Ishikawa (cell line): ENCODE results near the gene KCNN3.

ENCODE experiments used
- CREB1 ChIP-seq: IDR thresholded peaks from 2 replicates; pipeline ENCODE4 v1.6.1; 2012; ENCODE audit warnings: low read depth
- EGR1 ChIP-seq: IDR thresholded peaks from 2 replicates; pipeline ENCODE4 v1.6.1; 2012
- EP300 ChIP-seq: IDR thresholded peaks from 2 replicates; pipeline ENCODE4 v1.6.1; 2012; ENCODE audit warnings: borderline replicate concordance
- NFIC ChIP-seq: IDR thresholded peaks from 2 replicates; pipeline ENCODE4 v1.6.1; 2012
- RAD21 ChIP-seq: IDR thresholded peaks from 2 replicates; pipeline ENCODE4 v1.6.1; 2012; ENCODE audit warnings: low read depth
- REST ChIP-seq: IDR thresholded peaks from 2 replicates; pipeline ENCODE4 v1.6.1; 2012; ENCODE audit warnings: low read depth, mild to moderate bottlenecking
- TAF1 ChIP-seq: IDR thresholded peaks from 2 replicates; pipeline ENCODE4 v1.6.1; 2012; ENCODE audit warnings: low read depth, mild to moderate bottlenecking
- TCF12 ChIP-seq: IDR thresholded peaks from 2 replicates; pipeline ENCODE4 v1.6.1; 2012; ENCODE audit warnings: low read depth
- TEAD4 ChIP-seq: IDR thresholded peaks from 2 replicates; pipeline ENCODE4 v1.6.1; 2012
- YY1 ChIP-seq: IDR thresholded peaks from 2 replicates; pipeline ENCODE4 v1.6.1; 2012; ENCODE audit warnings: low read depth
- ZBTB7A ChIP-seq: IDR thresholded peaks from 2 replicates; pipeline ENCODE4 v1.6.1; 2012; ENCODE audit warnings: low read depth
- TF ChIP-seq, protein P1 (sequence below): IDR thresholded peaks from 2 replicates; pipeline ENCODE4 v1.6.1; 2012

DNA sequence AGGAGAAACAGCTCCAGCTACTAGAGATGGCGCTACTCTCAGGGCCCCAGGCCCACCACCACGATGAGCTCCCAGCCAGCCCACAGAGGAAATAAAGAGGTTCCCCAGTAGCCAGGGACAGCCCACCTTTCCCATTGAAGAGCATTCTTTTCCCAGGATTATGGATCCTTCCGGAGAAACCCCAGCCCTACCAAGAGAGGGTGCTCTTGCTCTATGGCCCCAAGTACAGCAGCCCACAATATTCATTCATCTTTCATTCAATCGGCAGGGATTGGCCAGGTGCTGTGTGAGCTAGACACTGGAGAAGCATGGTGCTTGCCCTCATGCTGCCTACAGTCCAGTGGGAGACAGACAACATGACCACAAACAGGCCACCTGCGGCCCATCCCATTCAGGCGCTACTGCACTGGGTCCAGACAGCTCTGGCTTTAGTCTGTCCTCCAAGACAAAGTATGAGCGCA is 36.6 kb upstream of the KCNN3 start:
- no peak for TF ChIP-seq TCF12
- TF ChIP-seq TEAD4 = no peak
- no peak for TF ChIP-seq EP300
- TF ChIP-seq TAF1 = no peak
- no peak for TF ChIP-seq CREB1
- no peak for TF ChIP-seq REST
- peak; percentile 65 for TF ChIP-seq RAD21
- no peak for TF ChIP-seq ZBTB7A
- no peak for TF ChIP-seq YY1
- TF ChIP-seq, protein P1, sequence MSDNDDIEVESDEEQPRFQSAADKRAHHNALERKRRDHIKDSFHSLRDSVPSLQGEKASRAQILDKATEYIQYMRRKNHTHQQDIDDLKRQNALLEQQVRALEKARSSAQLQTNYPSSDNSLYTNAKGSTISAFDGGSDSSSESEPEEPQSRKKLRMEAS = no peak
- TF ChIP-seq EGR1 = no peak
- no peak for TF ChIP-seq NFIC
